ENCODE results near the gene CDH23.

The CDH23 gene

GRCh38 chr10:71621231-71622153, 224.8 kb downstream of the CDH23 start:
- Histone ChIP-seq H3K9me3 (ENCODE audit: control insufficient read depth in 1 of 2, low read length in 2 of 2) (no peaks in the 10 kb centered on the region), H3K36me3 (ENCODE audit: control insufficient read depth in 1 of 2, insufficient read depth in 2 of 2, low read length in 2 of 2) (no peaks in the 10 kb centered on the region), H3K4me3 (ENCODE audit: low read depth in 1 of 2, low read length in 2 of 2) (no peak overlapping the region), H3K27ac (ENCODE audit: low read depth, low read length) (no peak overlapping the region), H3K4me1 (ENCODE audit: control insufficient read depth in 1 of 2, insufficient read depth in 2 of 2, low read length in 2 of 2) (peaks cover 27 to 28% of the 10 kb centered on the region in 2 donors), H3K27me3 (ENCODE audit: control insufficient read depth in 1 of 2, insufficient read depth in 2 of 2, low read length in 2 of 2) (no peaks in the 10 kb centered on the region), H3K9ac (ENCODE audit: low read depth in 1 of 2, low read length in 2 of 2) (no peak overlapping the region)

GRCh38 chr10:71622154-71622526, 225.4 kb downstream of the CDH23 start:
- Histone ChIP-seq H3K36me3 (ENCODE audit: control insufficient read depth in 1 of 2, insufficient read depth in 2 of 2, low read length in 2 of 2) (no peaks in the 10 kb centered on the region), H3K9me3 (ENCODE audit: control insufficient read depth in 1 of 2, low read length in 2 of 2) (no peaks in the 10 kb centered on the region), H3K4me3 (ENCODE audit: low read depth in 1 of 2, low read length in 2 of 2) (no peak overlapping the region), H3K4me1 (ENCODE audit: control insufficient read depth in 1 of 2, insufficient read depth in 2 of 2, low read length in 2 of 2) (peaks cover 27 to 28% of the 10 kb centered on the region in 2 donors), H3K9ac (ENCODE audit: low read depth in 1 of 2, low read length in 2 of 2) (no peak overlapping the region), H3K27ac (ENCODE audit: low read depth, low read length) (no peak overlapping the region), H3K27me3 (ENCODE audit: control insufficient read depth in 1 of 2, insufficient read depth in 2 of 2, low read length in 2 of 2) (no peaks in the 10 kb centered on the region)

DNA sequence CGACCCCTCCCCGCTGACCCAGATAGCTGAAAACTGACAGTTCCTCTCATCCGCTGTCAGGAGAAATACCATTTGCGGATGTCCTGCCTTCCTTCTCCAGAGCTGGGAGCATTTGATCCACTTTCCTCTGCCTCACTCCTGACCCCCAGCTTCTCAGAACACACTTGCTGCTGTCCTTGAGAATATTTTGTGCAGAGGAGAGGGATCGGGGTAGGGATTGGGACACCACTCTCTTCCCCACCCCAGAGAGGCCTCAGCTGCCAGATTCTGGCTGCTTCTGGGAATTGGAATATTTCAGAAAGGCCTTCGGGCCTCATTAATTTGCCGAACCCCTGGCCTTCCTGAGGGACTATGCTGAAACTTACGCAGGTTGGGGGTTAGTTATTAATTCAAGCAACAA, 225.9 kb downstream of the CDH23 start:
- Histone ChIP-seq H3K27me3 (ENCODE audit: control insufficient read depth in 1 of 2, insufficient read depth in 2 of 2, low read length in 2 of 2) (no peaks in the 10 kb centered on the region), H3K27ac (ENCODE audit: low read depth, low read length) (no peak overlapping the region)

GRCh38 chr10:71623098-71623985, 226.6 kb downstream of the CDH23 start:
- Histone ChIP-seq H3K27me3 (ENCODE audit: control insufficient read depth in 1 of 2, insufficient read depth in 2 of 2, low read length in 2 of 2) (no peaks in the 10 kb centered on the region), H3K4me3 (ENCODE audit: low read depth in 1 of 2, low read length in 2 of 2) (no peak overlapping the region), H3K4me1 (ENCODE audit: control insufficient read depth in 1 of 2, insufficient read depth in 2 of 2, low read length in 2 of 2) (peaks cover 27 to 28% of the 10 kb centered on the region in 2 donors), H3K9ac (ENCODE audit: low read depth in 1 of 2, low read length in 2 of 2) (no peak overlapping the region), H3K36me3 (ENCODE audit: control insufficient read depth in 1 of 2, insufficient read depth in 2 of 2, low read length in 2 of 2) (no peaks in the 10 kb centered on the region), H3K9me3 (ENCODE audit: control insufficient read depth in 1 of 2, low read length in 2 of 2) (no peaks in the 10 kb centered on the region), H3K27ac (ENCODE audit: low read depth, low read length) (no peak overlapping the region)

More for the DNA sequence above, 225.9 kb downstream of the CDH23 start:
- H3K36me3 ChIP-seq (ENCODE audit: control insufficient read depth in 1 of 2, insufficient read depth in 2 of 2, low read length in 2 of 2), result no peaks in the 10 kb centered on the region
- no peak overlapping the region for H3K9ac ChIP-seq (ENCODE audit: low read depth in 1 of 2, low read length in 2 of 2)
- no peak overlapping the region for H3K4me3 ChIP-seq (ENCODE audit: low read depth in 1 of 2, low read length in 2 of 2)
- H3K9me3 ChIP-seq (ENCODE audit: control insufficient read depth in 1 of 2, low read length in 2 of 2), result no peaks in the 10 kb centered on the region
- H3K4me1 ChIP-seq (ENCODE audit: control insufficient read depth in 1 of 2, insufficient read depth in 2 of 2, low read length in 2 of 2), result peaks cover 27 to 28% of the 10 kb centered on the region in 2 donors

DNA sequence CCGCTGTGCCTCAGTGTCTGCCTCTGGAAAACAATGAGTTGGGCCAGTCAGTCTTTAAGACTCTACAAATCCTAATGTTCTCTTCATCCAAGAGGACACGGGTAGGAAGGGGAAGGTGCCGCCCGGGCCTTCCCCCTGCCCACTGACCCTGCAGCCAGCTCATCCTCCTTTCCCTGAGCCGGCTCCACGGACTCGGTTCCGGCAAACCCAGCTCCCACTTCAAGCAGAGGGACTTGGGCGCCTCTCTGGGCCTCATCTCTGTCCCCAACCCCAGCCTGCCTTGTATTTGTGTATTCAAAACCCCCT, 227.2 kb downstream of the CDH23 start:
- Histone ChIP-seq H3K9ac (ENCODE audit: low read depth in 1 of 2, low read length in 2 of 2) (no peak overlapping the region), H3K4me1 (ENCODE audit: control insufficient read depth in 1 of 2, insufficient read depth in 2 of 2, low read length in 2 of 2) (peaks cover 27 to 28% of the 10 kb centered on the region in 2 donors), H3K27me3 (ENCODE audit: control insufficient read depth in 1 of 2, insufficient read depth in 2 of 2, low read length in 2 of 2) (no peaks in the 10 kb centered on the region), H3K4me3 (ENCODE audit: low read depth in 1 of 2, low read length in 2 of 2) (no peak overlapping the region), H3K36me3 (ENCODE audit: control insufficient read depth in 1 of 2, insufficient read depth in 2 of 2, low read length in 2 of 2) (no peaks in the 10 kb centered on the region), H3K27ac (ENCODE audit: low read depth, low read length) (no peak overlapping the region), H3K9me3 (ENCODE audit: control insufficient read depth in 1 of 2, low read length in 2 of 2) (no peaks in the 10 kb centered on the region)

DNA sequence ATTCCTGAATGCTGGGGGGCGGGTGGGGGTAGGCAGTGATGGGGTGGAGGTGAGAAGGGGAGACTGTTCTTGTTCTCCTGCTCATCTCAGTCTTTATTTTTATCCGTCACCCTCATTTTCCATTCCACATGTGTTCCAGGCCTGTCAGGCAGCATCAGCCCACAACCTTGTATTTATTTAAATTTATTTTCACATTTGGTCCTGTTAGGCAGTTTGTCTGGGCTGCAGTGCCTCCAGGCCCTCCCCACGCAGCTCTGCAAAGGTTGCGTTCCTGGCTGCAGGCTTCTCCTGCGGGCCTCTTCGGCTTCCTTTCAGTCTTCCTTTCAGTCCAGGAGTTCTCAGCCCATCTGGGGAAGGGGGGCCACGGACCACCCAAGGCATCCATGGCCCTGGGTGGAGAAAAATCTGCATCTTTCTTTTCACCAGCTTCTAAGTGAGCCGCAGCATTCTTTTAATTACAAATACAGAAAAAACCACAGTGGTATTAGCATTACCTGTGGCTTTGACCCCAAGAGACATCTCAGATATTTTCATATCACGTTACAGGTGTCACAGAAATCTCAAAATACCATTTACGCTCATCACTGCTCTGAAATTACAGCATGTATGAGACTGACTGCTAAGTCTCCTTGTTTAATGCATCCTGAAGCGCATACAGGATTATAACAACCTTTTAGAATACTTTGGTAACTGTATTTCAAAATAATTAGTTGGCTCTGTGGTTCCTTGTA, 228.9 kb downstream of the CDH23 start:
- Histone ChIP-seq H3K9ac (ENCODE audit: low read depth in 1 of 2, low read length in 2 of 2) (no peak overlapping the region), H3K4me3 (ENCODE audit: low read depth in 1 of 2, low read length in 2 of 2) (no peak overlapping the region), H3K27ac (ENCODE audit: low read depth, low read length) (no peak overlapping the region), H3K36me3 (ENCODE audit: control insufficient read depth in 1 of 2, insufficient read depth in 2 of 2, low read length in 2 of 2) (no peaks in the 10 kb centered on the region), H3K4me1 (ENCODE audit: control insufficient read depth in 1 of 2, insufficient read depth in 2 of 2, low read length in 2 of 2) (peaks cover 27 to 28% of the 10 kb centered on the region in 2 donors), H3K27me3 (ENCODE audit: control insufficient read depth in 1 of 2, insufficient read depth in 2 of 2, low read length in 2 of 2) (no peaks in the 10 kb centered on the region), H3K9me3 (ENCODE audit: control insufficient read depth in 1 of 2, low read length in 2 of 2) (no peaks in the 10 kb centered on the region)

DNA sequence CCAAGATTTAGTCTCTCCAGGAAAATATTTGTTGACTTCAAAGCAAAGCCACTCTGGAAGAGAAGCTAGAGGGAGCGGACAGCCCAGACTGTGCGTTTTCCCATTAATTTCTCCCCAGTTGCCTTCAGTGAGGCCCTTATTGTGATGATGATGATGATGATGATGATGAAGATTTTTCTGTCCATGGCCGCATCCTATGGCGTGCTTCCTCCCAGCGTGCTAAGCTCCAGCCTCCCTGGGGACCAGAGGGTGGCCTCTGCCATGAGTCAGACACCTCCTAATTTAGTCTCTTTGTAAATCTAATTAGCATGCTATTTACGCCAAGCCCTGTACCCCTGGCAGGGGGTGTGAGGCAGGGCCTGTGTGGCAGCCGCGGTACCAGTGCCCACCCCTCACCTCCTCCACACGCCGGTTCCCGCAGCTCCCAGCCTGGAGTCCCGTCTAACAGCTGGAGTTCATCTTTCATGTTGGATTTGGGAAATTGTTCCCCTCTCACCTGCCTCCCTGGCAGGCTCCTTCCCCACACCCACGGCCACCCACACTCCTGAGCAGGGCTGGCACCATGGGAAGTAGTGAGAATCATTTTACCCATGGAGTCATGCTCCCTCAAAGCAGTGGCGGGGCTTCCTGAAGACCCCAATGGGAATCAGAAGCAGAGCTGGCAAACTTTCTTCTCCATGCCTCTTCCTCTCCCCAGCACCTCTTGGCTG, 230.7 kb downstream of the CDH23 start:
- Histone ChIP-seq H3K9me3 (ENCODE audit: control insufficient read depth in 1 of 2, low read length in 2 of 2) (no peaks in the 10 kb centered on the region), H3K4me3 (ENCODE audit: low read depth in 1 of 2, low read length in 2 of 2) (no peak overlapping the region), H3K36me3 (ENCODE audit: control insufficient read depth in 1 of 2, insufficient read depth in 2 of 2, low read length in 2 of 2) (no peaks in the 10 kb centered on the region), H3K9ac (ENCODE audit: low read depth in 1 of 2, low read length in 2 of 2) (no peak overlapping the region), H3K27ac (ENCODE audit: low read depth, low read length) (no peak overlapping the region), H3K4me1 (ENCODE audit: control insufficient read depth in 1 of 2, insufficient read depth in 2 of 2, low read length in 2 of 2) (peaks cover 28 to 29% of the 10 kb centered on the region in 2 donors), H3K27me3 (ENCODE audit: control insufficient read depth in 1 of 2, insufficient read depth in 2 of 2, low read length in 2 of 2) (no peaks in the 10 kb centered on the region)

DNA sequence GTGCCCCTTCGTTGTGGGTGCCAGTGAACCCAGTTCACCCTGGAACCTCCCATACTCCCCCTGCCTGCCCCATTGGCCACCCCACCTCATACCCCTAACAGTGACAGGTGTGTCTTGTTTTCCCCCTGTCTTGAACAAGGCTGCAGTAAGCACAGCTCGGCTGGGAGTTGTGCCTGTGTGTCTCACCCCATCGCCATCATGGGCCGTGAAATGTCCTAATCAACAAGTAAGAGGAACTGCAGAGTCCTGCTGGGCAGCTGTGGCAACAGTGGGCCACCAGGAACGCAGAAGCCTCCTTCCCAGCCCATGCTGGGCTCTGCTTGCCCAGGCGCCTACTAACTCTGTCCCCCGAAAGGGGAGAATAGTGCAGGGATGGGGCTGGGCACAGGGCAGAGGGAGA, 231.2 kb downstream of the CDH23 start:
- Histone ChIP-seq H3K27ac (ENCODE audit: low read depth, low read length) (no peak overlapping the region), H3K9ac (ENCODE audit: low read depth in 1 of 2, low read length in 2 of 2) (no peak overlapping the region), H3K4me3 (ENCODE audit: low read depth in 1 of 2, low read length in 2 of 2) (no peak overlapping the region), H3K36me3 (ENCODE audit: control insufficient read depth in 1 of 2, insufficient read depth in 2 of 2, low read length in 2 of 2) (no peaks in the 10 kb centered on the region), H3K9me3 (ENCODE audit: control insufficient read depth in 1 of 2, low read length in 2 of 2) (no peaks in the 10 kb centered on the region), H3K27me3 (ENCODE audit: control insufficient read depth in 1 of 2, insufficient read depth in 2 of 2, low read length in 2 of 2) (no peaks in the 10 kb centered on the region), H3K4me1 (ENCODE audit: control insufficient read depth in 1 of 2, insufficient read depth in 2 of 2, low read length in 2 of 2) (peaks cover 28 to 30% of the 10 kb centered on the region in 2 donors)

- no peak overlapping the region for H3K27ac ChIP-seq (ENCODE audit: low read depth, low read length)
- H3K9ac ChIP-seq (ENCODE audit: low read depth in 1 of 2, low read length in 2 of 2), result no peak overlapping the region
- no peak overlapping the region for H3K4me3 ChIP-seq (ENCODE audit: low read depth in 1 of 2, low read length in 2 of 2)
- no peaks in the 10 kb centered on the region for H3K27me3 ChIP-seq (ENCODE audit: control insufficient read depth in 1 of 2, insufficient read depth in 2 of 2, low read length in 2 of 2)
- H3K36me3 ChIP-seq (ENCODE audit: control insufficient read depth in 1 of 2, insufficient read depth in 2 of 2, low read length in 2 of 2), result no peaks in the 10 kb centered on the region
- H3K4me1 ChIP-seq (ENCODE audit: control insufficient read depth in 1 of 2, insufficient read depth in 2 of 2, low read length in 2 of 2), result peaks cover 28 to 30% of the 10 kb centered on the region in 2 donors
- H3K9me3 ChIP-seq (ENCODE audit: control insufficient read depth in 1 of 2, low read length in 2 of 2), result no peaks in the 10 kb centered on the region
These were observed 232.4 kb downstream of the CDH23 start for GRCh38 chr10:71629131-71629530.
